ENCODE results near the gene TRAF1.
A peak's percentile ranks its signal among the peaks of the same experiment; 100 is the strongest.

Gene TRAF1

DNA sequence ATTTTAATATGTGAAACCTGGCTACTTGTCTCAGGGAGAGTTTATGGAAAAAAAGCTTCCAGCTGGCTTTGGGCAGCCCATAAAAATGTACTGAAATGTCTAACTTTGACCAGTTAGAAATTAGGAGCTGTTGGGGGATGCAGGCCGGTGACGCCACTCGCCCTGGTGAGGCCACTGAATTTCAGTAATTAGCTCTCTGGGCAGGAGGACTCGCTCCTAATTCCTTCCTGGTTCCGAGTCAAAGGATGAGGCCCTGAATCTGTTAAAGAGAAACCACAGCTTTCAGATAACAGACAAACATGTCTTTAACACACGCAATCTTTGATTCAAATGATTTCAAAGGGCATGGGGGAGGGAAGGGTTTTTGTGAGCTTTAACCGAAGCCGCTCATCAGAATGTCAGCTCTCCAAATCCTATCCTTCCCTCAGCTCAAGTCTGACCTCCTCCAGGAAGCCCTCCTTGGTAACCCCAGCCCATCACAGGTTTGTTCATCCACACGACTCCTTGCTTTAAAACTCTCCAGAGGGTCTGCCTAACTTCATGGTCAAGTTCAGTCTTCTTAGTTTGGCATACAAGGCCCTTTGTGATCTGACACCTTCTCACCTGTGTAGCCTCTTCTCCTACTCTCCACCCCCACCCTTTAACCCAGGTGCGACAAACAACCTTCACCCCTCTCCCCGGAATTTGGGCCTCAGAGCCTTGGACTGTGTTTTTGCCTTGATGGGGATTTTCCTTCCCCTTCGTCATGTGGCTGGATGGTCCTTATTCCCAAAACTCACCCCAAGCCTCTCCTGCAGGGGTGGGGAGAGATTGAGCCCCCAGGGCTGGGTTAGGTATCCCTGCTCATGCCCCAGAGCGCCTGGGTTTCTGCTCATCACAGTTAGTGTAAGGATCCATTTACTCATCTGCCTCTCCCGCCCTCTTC, 36.0 kb downstream of the TRAF1 start:
- FAIRE-seq (no peak), DNase-seq (ENCODE audit: low spot score) (no peak)

DNA sequence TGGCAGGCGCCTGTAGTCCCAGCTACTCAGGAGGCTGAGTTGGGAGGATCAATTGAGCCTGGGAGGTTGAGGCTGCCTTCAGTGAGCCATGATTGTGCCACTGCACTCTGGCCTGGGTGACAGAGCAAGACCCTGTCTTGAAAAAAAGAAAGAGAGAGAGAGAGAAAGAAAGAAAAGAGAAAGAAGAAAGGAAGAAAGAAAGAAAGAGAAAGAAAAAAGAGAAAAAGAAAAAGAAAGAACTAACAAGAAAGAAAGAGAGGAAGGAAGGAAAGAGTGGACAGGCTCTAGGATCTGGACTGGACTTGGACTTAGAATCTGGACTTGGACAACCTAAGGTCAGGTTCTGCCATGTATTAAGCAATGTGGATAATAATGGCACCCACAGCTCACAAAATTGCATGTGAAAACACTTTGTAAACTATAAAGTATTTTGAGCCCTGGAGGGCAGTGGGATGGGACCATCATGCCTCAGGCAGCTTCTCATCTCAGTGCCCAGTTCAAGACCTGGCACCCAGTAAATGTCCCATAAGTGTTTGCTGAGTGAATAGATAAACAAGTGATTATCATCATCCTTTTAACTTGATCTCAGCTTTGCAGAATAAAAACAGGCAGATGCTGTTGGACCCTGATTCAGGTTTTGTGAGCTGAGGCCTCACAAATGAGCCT, 36.9 kb downstream of the TRAF1 start:
- DNase-seq (ENCODE audit: low spot score) (no peak), FAIRE-seq (no peak)

DNA sequence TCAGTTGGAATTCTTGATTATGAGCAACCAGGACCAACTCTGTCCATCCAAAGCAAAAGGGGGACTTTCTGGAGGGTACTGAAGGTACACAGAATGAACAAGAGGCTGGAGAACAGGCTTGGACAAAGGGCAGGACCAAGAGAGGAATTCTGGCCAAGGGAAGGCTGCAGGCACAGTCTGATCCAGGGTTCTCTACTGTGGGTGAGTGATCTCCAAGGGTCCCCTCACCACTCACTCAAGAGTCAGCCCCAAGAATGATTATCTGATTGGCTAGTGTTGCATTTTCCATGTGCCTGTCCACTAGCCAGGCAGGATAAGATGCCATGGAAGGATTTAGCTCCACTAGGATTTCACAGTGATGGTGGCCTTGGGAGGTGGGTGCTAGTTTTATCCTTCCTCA, 38.0 kb downstream of the TRAF1 start:
- FAIRE-seq (no peak), DNase-seq (ENCODE audit: low spot score) (no peak)

DNA sequence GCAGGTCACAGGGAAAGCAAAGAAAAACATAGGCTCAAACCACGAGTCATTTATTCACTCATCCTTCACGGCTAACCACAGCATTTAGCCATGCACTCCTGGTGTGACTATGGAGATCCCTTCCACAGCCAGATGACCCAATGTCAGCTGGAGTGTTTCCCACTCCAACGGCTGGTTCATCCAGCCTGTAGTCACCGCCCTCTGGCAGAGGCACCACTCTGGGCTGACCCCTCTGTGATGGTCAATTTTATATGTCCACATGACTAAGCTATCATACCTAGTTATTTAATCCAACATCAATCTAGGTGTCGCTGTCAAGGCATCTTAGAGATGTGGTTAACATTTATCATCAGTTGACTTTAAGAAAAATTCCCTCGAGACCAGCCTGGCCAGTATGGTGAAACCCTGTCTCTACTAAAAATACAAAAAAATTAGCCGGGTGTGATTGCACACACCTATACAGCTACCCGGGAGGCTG, 40.1 kb downstream of the TRAF1 start:
- FAIRE-seq (no peak), DNase-seq (ENCODE audit: low spot score) (no peak)

DNA sequence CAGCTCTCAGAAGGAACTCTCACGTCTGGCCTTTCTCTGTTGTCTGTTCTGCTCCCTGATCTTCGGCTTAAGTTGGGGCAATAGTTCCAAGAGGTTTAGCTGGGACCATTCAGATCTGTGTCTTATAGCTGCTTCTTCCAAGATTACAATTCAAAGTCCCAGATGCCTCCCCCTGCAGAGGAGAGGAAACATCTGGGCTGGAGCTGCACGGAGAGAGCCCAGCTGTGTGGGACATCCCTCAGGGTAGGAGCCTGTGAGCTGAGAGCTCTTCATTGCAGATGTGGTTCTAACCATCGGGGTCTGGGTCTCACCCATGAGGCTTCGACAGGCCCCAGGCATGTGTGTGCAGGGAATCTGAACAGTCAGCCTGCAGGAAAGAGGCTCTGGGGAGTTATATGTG, 40.6 kb downstream of the TRAF1 start:
- FAIRE-seq (no peak), DNase-seq (ENCODE audit: low spot score) (no peak)

DNA sequence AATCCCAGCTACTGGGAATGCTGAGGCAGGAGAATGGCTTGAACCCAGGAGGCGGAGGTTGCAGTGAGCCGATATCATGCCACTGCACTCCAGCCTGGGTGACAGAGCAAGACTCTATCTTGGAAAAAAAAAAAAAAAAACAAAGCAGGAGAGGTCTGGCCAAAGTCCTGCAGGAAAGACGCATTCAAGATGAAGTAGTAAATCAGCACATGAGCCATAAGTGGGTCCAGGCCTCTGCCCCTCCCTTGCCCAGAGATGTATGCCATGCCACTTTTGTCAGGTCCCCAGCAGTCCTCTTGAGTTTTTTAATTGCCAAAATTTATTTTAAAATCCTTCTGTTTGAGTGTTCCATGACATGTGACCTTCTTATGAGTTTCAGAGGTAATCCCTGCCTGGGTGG, 41.1 kb downstream of the TRAF1 start:
- DNase-seq (ENCODE audit: low spot score) = no peak
- no peak for FAIRE-seq

DNA sequence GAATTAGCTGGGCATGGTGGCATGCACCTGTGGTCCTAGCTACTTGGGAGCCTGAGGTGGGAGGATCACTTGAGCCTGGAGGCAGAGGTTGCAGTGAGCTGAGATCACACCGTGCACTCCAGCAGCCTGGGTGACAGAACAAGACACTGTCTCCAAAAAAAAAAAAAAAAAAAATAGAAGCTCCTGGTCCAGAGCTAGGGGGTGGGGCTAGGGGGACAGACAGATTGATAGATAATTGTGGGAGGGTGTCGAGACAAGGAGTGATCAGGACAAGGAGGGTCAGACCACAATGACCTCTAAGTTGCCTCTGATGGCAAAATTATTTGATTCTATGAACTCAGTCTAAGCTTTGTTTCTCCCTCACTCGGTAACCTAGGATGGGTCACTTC, 43.0 kb downstream of the TRAF1 start:
- FAIRE-seq = no peak

DNA sequence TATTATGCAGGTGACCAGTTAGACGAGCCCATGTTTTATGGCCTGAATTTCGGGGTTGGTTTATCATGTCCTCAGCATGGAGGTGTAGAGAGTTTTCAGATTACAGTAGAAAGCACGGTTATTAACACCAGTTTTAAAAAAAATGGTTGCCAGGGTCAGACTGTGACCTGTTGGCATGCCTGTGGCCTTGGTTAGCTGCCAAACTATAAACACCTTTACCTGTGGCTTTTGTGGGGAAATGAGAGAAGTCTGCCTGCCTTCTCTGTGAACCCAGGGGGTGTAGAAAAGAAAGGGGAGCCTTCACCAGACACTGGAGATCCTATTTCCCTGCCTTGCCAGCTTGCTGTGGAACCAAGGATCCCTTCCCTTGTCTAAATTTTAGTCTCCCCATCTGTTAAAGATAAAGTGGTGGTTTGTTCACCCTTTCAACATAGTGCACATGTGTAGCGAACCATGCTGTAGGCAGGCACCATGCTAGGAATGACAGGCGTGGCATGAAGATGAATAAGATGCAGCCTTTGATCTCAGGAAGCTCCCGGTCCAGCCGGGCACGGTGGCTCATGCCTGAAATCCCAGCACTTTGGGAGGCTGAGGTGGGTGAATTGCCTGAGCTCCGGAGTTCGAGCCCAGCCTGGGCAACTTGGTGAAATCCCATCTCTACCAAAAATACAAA, 43.5 kb downstream of the TRAF1 start:
- no peak for FAIRE-seq
- DNase-seq (ENCODE audit: low spot score) = peak; percentile 40

More for the DNA sequence above, 43.0 kb downstream of the TRAF1 start:
- no peak for DNase-seq (ENCODE audit: low spot score)

DNA sequence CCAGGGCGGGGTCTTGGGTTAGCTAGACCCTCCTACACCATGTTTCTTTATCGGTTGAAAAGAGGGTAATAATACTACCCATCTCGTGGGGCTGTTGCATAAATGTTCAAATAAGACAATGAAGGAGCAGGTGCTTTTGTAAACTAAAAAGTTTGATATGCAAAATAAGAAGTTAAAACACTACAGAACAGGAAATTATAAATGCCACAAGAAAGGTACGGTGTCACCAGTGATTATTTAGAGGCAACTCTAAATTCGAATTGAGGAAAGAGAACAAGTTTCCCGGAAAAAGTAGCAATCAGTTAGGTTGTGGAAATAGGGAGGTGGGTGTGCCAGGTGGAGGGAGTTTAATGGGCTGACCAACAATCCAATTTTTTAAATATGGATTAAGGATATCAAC, 47.1 kb downstream of the TRAF1 start:
- no peak for FAIRE-seq
- DNase-seq (ENCODE audit: low spot score) = no peak

DNA sequence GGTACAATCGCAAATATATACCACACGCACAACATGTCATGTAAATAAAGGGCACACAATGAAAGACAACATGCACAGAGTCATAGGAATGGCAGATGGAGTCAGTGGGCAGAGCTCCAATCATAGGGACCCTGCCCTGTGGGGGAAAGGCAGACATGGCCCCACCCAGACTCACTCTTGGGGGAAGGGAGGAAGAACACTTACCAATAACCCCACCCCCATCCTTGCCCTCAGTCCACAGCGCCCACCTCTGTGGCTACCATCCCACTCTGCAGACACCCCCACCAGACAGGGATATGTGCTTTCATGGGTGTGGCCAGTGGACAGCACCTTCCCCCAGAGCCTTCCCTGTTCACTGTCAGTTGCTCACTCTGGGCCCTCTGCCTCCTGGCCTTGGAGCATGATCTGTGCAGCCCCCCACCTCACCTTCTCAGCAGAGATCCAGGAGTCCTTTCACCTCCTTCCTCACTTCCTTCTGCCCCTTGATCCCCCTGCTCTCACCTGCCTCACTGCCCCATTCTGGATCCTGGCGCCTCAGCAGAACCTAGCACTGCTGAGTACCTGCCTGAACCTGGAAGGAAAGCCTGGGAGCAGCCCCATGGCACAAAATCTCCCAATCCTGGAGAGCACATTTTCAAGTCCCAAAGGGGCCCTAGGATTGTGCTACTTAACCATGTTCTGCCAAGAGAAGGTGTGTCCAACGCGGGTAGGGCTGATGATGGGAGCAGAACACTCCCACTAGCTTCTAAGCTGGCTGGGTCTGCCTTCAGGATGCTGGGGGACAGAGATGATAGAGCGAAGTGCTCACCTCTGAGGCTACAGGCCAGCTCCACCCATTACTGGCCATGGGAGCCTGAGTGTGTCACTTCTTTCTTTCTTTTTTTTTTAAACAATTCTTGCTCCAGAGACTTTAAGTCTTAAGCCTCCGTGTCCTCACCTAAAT, 48.1 kb downstream of the TRAF1 start:
- FAIRE-seq (no peak), DNase-seq (ENCODE audit: low spot score) (no peak)

DNA sequence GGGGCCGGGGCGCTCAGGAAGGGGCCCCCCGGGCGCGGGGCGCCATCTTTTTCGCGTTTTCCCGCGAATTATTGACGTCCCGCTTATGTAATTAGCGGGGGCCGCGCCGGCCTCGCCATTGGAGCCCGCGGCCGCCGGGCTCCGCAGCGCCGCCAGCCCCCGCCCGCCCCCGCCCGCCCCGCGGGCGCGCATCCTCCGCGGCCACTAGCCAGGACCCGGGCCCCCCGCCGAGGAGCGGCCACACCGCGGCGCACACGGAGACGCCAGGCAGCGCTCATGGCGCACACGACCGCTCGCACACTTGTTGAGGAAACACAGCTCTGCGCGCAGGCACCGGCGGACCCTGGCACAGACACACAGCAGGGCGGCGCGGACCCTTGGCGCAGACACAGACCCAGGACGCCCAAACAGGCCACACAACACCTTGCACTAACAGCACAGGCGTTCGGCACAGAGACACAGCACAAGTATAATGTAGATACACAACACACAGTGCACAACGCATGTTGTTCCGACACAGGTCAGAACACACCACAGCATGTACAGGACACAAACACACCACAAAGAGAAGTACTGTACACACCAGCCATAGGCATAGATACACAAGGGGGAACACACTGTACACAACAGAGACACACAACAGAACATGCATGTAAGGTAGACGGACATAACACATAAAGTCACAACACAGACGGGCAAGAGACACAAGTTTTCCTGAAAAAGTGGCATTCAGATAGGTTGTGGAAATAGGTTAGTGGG, 49.1 kb downstream of the TRAF1 start:
- peak; percentile 78 for DNase-seq (ENCODE audit: low spot score)
- FAIRE-seq = no peak

DNA sequence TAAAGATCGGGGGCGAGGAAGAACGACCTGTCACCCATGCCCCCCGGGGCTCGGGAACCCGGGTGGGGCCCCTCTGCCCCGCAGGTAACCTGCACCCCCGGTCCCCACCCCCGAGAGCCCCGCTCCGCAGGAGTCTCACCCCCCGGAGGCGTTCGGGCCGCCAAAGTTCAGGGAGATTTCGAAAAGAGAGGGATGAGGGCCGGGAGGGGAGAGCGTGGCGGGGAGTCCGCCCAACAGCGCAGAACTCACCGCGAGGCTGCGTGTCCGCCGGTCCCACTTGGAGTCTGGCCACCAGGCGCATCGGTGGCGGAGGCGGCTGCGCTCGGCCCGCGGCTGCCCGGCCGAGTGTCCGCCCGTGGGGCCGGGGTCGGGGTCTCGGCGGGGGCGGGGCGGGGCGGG, 49.8 kb downstream of the TRAF1 start, which contains the start of gene PHF19:
Gene PHF19 (minus strand): TSS at position 347 of the 399 bp plus-strand sequence. CDS start 2,447 bp downstream, outside the sequence.
- FAIRE-seq (no peak), DNase-seq (ENCODE audit: low spot score) (peak; percentile 64)

DNA sequence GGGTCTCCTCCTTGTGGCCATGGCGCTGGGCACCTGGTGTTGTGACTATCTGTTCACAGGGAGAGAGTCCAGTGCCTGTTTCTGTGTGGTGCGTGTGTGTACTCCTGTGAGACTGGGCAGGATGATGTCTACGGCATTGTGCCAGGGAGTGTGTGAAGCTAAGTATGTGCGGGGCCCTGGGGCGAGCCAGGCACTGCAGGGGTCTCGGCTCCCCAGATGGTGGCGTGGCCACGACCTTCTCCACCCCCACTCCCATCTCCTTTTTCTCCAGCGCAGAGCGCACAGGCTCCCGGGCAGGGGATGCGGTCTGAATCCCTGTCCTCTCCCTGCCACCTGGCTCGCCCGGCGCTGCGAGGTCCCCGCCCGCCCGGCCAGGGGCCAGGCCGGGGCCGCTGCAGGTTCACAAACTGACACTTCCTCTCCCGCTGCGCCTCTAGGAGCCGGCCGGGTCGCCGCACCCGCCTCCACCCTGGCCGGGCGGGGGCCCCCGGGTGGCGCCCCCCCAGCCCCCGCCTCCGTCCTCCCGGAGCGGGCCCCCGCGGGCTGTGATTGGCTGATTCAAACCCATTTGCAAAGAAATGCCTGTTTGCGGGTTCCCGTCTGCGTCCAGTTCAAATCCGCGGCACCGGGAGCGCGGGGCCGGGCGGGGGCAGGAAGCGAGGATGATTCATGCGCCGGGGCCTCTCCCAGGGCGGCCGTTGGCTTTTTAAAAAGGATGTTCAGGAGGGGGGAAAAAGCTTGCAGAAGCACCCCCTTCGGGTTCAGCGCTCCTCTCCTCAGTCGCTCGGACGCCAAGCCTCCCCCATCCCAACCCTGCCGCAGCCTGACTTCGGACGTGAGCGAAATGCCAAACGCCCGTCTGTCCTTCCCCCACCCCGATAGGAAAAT, 50.4 kb downstream of the TRAF1 start:
- FAIRE-seq (no peak), DNase-seq (ENCODE audit: low spot score) (peak; percentile 93)

DNA sequence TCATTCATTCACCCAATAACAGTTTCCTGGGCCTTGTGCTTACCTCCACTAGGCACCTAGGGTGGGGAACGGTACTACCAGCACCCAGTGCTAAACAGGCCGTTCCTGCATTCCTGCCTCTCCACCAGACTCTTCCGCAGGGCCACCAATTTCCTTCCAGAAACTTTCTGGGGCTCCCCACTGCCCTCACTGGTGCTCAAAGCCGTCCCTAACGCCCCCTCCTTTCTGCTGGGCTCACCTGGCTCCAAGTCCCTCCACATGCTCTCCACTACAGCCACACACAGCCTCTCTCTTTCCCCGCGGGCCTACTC, 51.0 kb downstream of the TRAF1 start:
- FAIRE-seq = no peak
- no peak for DNase-seq (ENCODE audit: low spot score)

DNA sequence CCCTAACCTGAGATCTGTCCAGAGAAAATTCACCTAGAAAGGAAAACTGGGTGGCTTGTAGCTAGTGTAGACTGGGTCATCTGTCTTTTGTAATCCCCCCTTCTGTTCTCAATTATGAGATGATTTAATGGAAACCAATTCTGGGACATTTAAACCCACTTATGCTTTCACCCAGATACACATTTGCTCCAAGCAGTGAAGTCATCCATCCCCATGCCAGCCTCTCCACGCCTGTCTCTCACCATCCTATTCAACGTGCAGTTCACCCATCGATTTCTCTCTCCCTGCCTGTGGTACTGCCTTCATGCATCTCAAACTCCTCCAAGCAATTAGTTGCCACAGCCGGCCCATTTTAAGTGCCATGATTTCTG, 51.4 kb downstream of the TRAF1 start:
- no peak for FAIRE-seq
- no peak for DNase-seq (ENCODE audit: low spot score)

DNA sequence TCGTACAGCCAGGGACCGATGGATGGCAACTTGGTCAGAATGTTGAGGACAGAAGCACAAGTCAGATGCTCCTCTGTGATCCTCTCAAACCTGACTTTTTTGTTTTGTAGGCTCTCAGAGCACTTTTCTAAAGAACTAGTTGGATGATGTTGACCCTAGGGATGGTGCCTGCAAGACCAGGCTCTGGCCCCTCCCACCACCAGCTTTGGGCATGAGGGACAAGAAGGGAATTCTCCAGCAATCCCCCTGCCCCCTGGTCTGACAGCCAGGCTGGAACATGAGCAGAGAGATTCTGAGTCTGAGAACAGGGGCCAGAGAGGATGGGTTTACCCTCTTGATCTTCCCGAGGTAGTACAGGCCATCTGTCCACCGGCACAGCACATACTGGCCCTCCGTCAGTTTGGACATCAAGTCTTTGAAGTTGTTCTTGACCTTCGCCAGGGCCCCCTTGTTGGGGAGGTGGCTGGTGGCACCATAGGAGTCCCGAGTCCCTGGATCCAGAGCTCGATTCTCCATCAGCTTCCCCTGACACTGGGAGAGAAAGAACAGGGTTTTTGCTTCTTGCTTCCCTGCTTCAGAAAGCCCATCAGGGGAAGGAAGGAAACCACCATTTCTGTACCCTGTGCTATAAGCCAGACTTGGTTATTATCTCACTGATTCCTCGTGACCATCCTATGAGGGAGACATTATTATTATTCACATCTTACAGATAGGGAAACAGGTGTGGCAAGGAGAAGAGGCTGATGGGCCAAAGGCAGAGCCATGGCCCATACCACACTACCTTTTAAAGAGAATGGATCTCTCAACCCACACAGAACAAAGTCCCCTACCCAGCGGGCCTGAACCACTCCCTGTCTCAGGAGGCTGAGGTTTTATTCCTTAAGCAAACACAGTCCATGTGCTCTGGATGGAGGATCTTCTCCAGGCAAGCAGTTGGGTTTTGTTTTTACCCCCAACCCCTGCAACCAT, 52.1 kb downstream of the TRAF1 start:
- DNase-seq (ENCODE audit: low spot score) (no peak), FAIRE-seq (no peak)

DNA sequence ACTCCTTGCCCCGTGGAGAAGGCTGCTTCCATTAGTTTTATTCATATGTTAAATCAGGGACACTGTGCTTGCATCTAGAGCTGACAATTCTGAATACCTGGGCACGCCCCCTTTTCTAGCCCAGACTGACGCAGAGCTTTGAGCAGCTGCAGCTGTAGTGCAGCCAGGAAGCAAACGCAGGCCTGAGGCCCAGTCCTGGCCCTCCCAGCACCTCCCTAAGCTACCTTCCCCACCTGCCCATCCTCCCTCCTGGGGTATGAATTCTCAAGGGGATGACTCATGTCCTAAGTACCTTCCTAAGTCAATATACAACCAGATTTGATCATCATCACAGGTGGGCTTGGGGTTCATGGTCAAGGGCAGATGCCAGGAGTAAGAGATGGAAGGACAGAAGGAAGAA, 53.1 kb downstream of the TRAF1 start:
- FAIRE-seq (no peak), DNase-seq (ENCODE audit: low spot score) (peak; percentile 80)
